ENCODE results near the gene CTRL. TPM values are rescaled to one million over a fixed set of nuclear protein-coding genes. Genes with fewer than 3 reads are reported as not detected.
"Not testable (repeated sequence)": the region's sequence is repeated elsewhere in the genome, so short reads cannot be mapped to it uniquely, and the experiment has no call there.

CTRL gene
- total and polyA plus RNA-seq, 11 donors, result 0.23 to 2.1 (median 0.74) TPM; not detected in 1

DNA sequence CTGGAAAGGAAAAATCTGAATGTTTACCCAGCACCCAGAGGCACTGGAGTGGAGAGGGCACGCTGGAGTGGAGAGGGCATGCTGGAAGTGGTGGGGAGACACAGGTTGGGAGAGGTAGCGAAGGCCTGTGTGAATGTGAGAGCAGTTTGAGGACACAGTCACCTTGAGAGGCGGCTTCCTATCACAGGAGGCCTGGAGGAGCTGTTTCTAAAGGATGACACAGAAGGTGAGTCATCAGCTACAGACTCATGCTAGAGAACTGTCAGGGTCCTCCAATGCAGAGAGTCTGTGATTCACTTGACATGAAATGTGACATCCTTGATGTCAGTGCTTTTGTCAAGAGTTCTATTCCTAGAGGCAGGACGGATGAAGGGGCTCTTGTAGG lies 13.8 kb downstream of the CTRL start:
- Histone ChIP-seq H3K36me3 (peaks cover 0 to 32% (median 6%) of the 10 kb centered on the region in 9 donors), H3K27ac (peak overlapping the region in 11 of 12 donors; percentile 31 to 76 (median 64)), H3K9me3 (no peaks in the 10 kb centered on the region), H3K27me3 (no peaks in the 10 kb centered on the region), H3K4me1 (peaks cover 0 to 83% (median 51%) of the 10 kb centered on the region in 12 donors), H3K4me3 (no peak overlapping the region)
- 51 to 76% (median 59%) methylated on average over 4 of the region's 4 CpGs for WGBS, 4 donors
- TF ChIP-seq POLR2A (IDR thresholded peaks at IDR 0.05), result no peak
- TF ChIP-seq, protein P1, sequence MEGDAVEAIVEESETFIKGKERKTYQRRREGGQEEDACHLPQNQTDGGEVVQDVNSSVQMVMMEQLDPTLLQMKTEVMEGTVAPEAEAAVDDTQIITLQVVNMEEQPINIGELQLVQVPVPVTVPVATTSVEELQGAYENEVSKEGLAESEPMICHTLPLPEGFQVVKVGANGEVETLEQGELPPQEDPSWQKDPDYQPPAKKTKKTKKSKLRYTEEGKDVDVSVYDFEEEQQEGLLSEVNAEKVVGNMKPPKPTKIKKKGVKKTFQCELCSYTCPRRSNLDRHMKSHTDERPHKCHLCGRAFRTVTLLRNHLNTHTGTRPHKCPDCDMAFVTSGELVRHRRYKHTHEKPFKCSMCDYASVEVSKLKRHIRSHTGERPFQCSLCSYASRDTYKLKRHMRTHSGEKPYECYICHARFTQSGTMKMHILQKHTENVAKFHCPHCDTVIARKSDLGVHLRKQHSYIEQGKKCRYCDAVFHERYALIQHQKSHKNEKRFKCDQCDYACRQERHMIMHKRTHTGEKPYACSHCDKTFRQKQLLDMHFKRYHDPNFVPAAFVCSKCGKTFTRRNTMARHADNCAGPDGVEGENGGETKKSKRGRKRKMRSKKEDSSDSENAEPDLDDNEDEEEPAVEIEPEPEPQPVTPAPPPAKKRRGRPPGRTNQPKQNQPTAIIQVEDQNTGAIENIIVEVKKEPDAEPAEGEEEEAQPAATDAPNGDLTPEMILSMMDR (IDR thresholded peaks at IDR 0.05), result no peak
- intact Hi-C loops (cut with DNase I), result loop anchor here in 1 of 10 donors (5.0 kb wide), 1 partner anchor 101 kb away; no protein-coding TSS in a partner anchor
- ATAC-seq (peak in 3 of 4 donors; percentile 19 to 69 (median 40)), DNase-seq (no peak)

DNA sequence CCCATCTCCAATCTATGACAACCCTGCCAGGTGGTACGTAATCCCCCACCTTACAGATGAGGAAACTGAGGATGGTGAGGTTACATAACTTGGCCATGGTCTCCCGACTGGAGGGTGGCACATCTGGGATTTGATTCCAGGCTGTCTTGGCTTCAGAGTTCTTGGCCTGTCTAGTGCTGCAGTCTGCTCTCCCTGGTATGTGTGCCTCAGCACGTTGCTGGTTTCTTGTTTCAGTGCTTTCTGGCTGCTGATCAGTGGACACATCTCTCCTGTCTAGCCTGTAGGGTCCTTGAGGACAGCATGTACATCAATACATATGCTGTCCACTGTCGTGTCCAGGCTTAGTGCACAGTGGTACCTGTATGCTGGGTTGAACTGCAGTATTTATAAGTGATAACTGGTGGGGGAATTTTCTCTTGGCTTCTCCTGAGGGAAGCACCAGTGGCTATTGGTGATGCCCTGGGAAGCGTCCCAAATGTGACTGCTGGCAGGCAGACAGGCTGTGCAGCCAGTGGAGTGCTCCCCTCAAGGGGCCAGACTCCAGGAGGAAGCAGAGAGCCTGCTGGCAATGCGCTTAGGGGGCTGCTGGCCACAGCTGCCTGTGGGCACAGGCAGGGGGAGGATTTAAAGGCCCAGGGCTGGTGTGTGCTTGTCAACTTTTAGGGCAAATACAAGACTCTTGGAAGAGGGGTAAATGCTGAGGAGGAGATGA lies 14.4 kb downstream of the CTRL start:
- TF ChIP-seq, protein P1 (IDR thresholded peaks at IDR 0.05), result peak in 2 of 12 donors; percentile 25 to 26
- TF ChIP-seq POLR2A (IDR thresholded peaks at IDR 0.05), result no peak
- no peaks in the 10 kb centered on the region for H3K27me3 ChIP-seq
- peak overlapping the region in 11 of 12 donors; percentile 31 to 76 (median 64) for H3K27ac ChIP-seq
- intact Hi-C loops (cut with DNase I), result loop anchor here in 1 of 10 donors (5.0 kb wide), 1 partner anchor 100 kb away; no protein-coding TSS in a partner anchor
- H3K36me3 ChIP-seq, result peaks cover 0 to 32% (median 7%) of the 10 kb centered on the region in 9 donors
- ATAC-seq (peak; percentile 79 to 89 (median 84)), DNase-seq (peak; percentile 63 to 85 (median 76))
- H3K4me3 ChIP-seq, result no peak overlapping the region
- peaks cover 0 to 77% (median 49%) of the 10 kb centered on the region in 12 donors for H3K4me1 ChIP-seq
- 40 to 45% (median 42%) methylated on average over 6 of the region's 6 CpGs for WGBS, 4 donors
- no peaks in the 10 kb centered on the region for H3K9me3 ChIP-seq

DNA sequence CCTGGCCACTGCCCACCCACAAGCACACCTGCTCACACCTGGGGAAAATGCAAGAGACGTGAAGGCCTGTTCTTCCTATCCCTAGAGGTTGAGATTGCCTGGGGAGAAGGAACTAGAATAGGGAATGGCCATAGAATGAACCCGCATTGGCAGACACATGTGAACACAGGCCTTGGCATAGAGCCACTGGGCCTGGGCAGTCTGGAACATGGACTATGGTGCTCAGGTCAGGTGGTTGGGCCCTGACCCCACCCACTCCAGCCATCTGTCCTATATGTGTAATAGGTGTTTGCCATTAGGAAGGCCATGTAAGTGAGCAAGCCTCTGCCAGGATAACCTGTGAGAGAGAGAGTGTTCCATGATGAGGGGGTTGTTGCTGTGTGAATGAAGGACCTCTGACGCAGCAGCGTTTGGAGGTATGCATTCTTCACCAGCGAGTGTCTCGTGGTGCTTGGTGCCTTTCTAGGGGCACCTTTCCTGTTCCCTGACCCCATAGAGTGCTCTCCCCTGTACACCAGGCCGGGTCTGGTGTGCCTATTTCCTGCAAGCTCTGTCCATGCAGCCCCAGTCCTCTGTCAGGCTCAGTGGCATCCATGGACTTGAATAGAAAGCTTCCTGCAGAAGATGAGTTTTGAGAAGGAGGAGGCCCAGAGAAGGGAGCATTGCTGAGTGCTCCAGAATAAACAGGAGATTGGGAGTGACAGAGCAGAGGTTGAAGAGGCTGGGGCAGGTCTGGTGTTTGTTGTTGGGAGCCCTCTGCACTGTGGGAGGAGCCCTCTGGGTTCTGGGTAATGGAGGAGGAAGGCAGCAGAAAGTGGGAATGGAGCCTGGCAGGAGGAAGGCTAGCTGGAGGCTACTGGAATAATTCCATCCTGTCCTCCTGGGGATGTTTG lies 15.6 kb downstream of the CTRL start:
- 59 to 74% (median 69%) methylated on average over 5 to 7 of the region's 7 CpGs for WGBS, 4 donors

DNA sequence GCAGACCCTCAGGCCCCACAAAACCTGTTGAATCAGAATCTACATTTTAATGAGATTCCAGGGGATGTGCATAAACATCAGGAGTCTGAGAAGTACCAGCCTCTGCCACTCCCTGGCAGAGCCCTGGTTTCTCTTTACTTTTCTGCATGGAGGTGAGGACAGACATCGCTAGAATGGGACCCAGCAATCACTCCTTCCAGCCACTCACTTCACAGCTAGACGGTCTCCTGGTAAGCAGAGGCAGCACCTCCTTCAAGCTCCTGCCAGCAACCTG lies 16.2 kb downstream of the CTRL start:
- not testable (repeated sequence) for H3K4me3 ChIP-seq, DNase-seq, H3K27ac ChIP-seq, ATAC-seq, H3K9me3 ChIP-seq, H3K27me3 ChIP-seq
- H3K36me3 ChIP-seq, result peaks cover 0 to 51% (median 25%) of the 10 kb centered on the region in 9 donors
- intact Hi-C loops (cut with DNase I), result loop anchor here in 1 of 10 donors (5.0 kb wide), 1 partner anchor 98 kb away; no protein-coding TSS in a partner anchor
- 40 to 71% (median 61%) methylated on average over 2 of the region's 2 CpGs for WGBS, 4 donors
- H3K4me1 ChIP-seq, result peaks cover 0 to 66% (median 41%) of the 10 kb centered on the region in 12 donors

More for the DNA sequence above, 15.6 kb downstream of the CTRL start:
- Histone ChIP-seq H3K4me3 (no peak overlapping the region), H3K27me3 (no peaks in the 10 kb centered on the region), H3K9me3 (no peaks in the 10 kb centered on the region), H3K36me3 (peaks cover 0 to 44% (median 19%) of the 10 kb centered on the region in 9 donors), H3K4me1 (peaks cover 0 to 67% (median 41%) of the 10 kb centered on the region in 12 donors), H3K27ac (no peak overlapping the region)
- ATAC-seq, result no peak
- DNase-seq, result peak in 1 of 5 donors; percentile 48
- TF ChIP-seq, protein P1 (IDR thresholded peaks at IDR 0.05), result no peak
- TF ChIP-seq POLR2A (IDR thresholded peaks at IDR 0.05), result no peak
- intact Hi-C loops (cut with DNase I), result loop anchor here in 1 of 10 donors (5.0 kb wide), 1 partner anchor 99 kb away; no protein-coding TSS in a partner anchor
